ENCODE data around the gene DEFB128.
"Not testable (repeated sequence)": the region's sequence is repeated elsewhere in the genome, so short reads cannot be mapped to it uniquely, and the experiment has no call there.

The DEFB128 gene

GRCh38 chr20:214383-214782 lies 24.9 kb upstream of the DEFB128 start:
- Histone ChIP-seq H3K4me1 (ENCODE audit: control insufficient read depth in 1 of 2, insufficient read depth in 2 of 2, low read length in 2 of 2) (no peaks in the 10 kb centered on the region), H3K36me3 (ENCODE audit: control insufficient read depth in 1 of 2, insufficient read depth in 2 of 2, low read length in 2 of 2) (no peaks in the 10 kb centered on the region), H3K4me3 (ENCODE audit: low read depth in 1 of 2, low read length in 2 of 2) (no peak overlapping the region), H3K9me3 (ENCODE audit: control insufficient read depth in 1 of 2, low read length in 2 of 2) (no peaks in the 10 kb centered on the region), H3K27ac (ENCODE audit: low read length) (no peak overlapping the region), H3K27me3 (ENCODE audit: low read depth, low read length) (peaks cover 4% of the 10 kb centered on the region)

DNA sequence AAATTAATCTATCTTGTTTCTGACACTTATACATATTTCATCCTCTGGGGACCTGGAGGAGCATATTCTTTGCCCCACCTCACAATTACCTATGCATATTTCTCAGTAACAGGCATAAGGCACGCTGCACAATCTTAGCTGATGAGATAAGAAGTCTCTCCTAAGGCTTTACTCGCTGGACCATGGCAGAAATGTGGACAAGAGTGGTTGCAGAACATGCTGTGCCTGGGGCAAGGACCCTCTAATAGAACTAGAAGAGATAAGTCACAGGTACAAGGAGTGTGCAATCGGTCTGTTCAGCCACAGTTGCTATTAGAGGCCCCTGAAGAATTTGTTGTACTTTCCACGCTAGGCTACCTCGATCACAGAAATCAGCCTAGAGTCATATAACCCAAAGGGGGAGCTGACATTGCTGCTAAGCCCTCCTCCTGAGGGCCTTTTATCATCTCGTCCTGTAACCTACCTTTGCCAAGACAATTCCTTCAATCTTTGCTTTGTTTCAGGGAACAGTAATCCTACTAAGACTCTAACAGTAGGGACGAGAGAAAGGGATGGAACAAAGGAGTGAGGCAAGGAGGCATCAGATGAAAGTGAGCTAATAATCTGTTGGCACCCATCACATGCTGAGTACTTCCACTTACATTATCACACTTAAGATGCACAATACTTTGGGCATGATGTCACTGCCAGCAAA lies 21.4 kb upstream of the DEFB128 start:
- no peak overlapping the region for H3K4me3 ChIP-seq (ENCODE audit: low read depth in 1 of 2, low read length in 2 of 2)
- no peaks in the 10 kb centered on the region for H3K36me3 ChIP-seq (ENCODE audit: control insufficient read depth in 1 of 2, insufficient read depth in 2 of 2, low read length in 2 of 2)
- H3K9me3 ChIP-seq (ENCODE audit: control insufficient read depth in 1 of 2, low read length in 2 of 2) = no peaks in the 10 kb centered on the region
- no peaks in the 10 kb centered on the region for H3K27me3 ChIP-seq (ENCODE audit: low read depth, low read length)
- no peaks in the 10 kb centered on the region for H3K4me1 ChIP-seq (ENCODE audit: control insufficient read depth in 1 of 2, insufficient read depth in 2 of 2, low read length in 2 of 2)
- no peak overlapping the region for H3K27ac ChIP-seq (ENCODE audit: low read length)

- Histone ChIP-seq H3K4me1 (ENCODE audit: control insufficient read depth in 1 of 2, insufficient read depth in 2 of 2, low read length in 2 of 2) (no peaks in the 10 kb centered on the region), H3K36me3 (ENCODE audit: control insufficient read depth in 1 of 2, insufficient read depth in 2 of 2, low read length in 2 of 2) (no peaks in the 10 kb centered on the region), H3K27ac (ENCODE audit: low read length) (no peak overlapping the region), H3K9me3 (ENCODE audit: control insufficient read depth in 1 of 2, low read length in 2 of 2) (no peaks in the 10 kb centered on the region), H3K27me3 (ENCODE audit: low read depth, low read length) (no peaks in the 10 kb centered on the region), H3K4me3 (ENCODE audit: low read depth in 1 of 2, low read length in 2 of 2) (no peak overlapping the region)
Observed at GRCh38 chr20:208942-209566, 19.5 kb upstream of the DEFB128 start.

DNA sequence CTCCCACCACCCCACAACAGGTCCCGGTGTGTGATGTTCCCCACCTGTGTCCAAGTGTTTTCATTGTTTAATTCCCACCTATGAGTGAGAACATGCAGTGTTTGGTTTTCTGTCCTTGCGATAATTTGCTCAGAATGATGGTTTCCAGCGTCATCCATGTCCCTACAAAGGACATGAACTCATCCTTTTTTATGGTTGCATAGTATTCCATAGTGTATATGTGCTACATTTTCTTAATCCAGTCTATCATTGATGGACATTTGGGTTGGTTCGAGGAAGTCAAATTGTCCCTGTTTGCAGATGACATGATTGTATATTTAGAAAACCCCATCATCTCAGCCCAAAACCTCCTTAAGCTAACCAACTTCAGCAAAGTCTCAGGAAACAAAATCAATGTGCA lies 14.1 kb upstream of the DEFB128 start:
- not testable (repeated sequence) for H3K4me1 ChIP-seq (ENCODE audit: control insufficient read depth in 1 of 2, insufficient read depth in 2 of 2, low read length in 2 of 2); H3K4me3 ChIP-seq (ENCODE audit: low read depth in 1 of 2, low read length in 2 of 2); H3K9me3 ChIP-seq (ENCODE audit: control insufficient read depth in 1 of 2, low read length in 2 of 2); H3K27ac ChIP-seq (ENCODE audit: low read length); H3K36me3 ChIP-seq (ENCODE audit: control insufficient read depth in 1 of 2, insufficient read depth in 2 of 2, low read length in 2 of 2); H3K27me3 ChIP-seq (ENCODE audit: low read depth, low read length)

DNA sequence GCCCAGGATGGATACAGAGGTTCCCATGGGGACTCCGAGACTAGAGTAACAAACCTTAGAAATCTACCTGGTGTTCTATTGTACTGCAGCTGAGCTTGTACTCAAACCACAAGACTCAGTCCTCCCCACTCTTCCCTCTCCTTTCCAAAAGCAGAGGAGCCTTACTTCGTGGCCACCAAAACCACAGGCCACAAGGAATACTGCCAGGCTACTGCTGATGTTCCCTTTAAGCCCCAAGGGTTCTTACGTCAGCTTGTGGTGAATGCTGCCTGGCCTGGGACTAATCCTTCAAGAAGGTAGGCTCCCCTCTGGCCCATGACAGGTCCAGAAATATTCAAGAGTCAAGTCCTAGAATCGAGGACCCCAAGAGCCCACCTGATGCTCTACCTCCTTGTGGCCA lies 10.5 kb upstream of the DEFB128 start:
- Histone ChIP-seq H3K27ac (ENCODE audit: low read length) (no peak overlapping the region), H3K9me3 (ENCODE audit: control insufficient read depth in 1 of 2, low read length in 2 of 2) (peaks cover 0 to 3% of the 10 kb centered on the region in 2 donors), H3K36me3 (ENCODE audit: control insufficient read depth in 1 of 2, insufficient read depth in 2 of 2, low read length in 2 of 2) (no peaks in the 10 kb centered on the region), H3K4me3 (ENCODE audit: low read depth in 1 of 2, low read length in 2 of 2) (no peak overlapping the region), H3K4me1 (ENCODE audit: control insufficient read depth in 1 of 2, insufficient read depth in 2 of 2, low read length in 2 of 2) (no peaks in the 10 kb centered on the region), H3K27me3 (ENCODE audit: low read depth, low read length) (no peaks in the 10 kb centered on the region)

DNA sequence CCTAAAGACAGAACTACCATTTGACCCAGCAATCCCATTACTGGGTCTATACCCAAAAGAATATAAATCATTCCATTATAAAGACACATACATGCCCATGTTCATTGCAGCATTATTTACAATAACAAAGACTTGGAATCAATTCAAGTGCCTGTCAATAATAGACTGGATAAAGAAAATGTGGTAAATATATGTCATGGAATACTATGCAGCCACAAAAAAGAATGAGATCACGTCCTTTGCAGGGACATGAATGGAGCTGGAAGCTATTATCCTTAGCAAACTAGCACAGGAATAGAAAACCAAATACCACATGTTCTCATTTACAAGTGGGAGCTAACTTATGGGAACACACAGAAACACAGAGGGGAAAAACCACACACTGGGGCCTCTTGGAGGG lies 8.7 kb upstream of the DEFB128 start:
- no peaks in the 10 kb centered on the region for H3K4me1 ChIP-seq (ENCODE audit: control insufficient read depth in 1 of 2, insufficient read depth in 2 of 2, low read length in 2 of 2)
- no peaks in the 10 kb centered on the region for H3K36me3 ChIP-seq (ENCODE audit: control insufficient read depth in 1 of 2, insufficient read depth in 2 of 2, low read length in 2 of 2)
- peaks cover 0 to 3% of the 10 kb centered on the region in 2 donors for H3K9me3 ChIP-seq (ENCODE audit: control insufficient read depth in 1 of 2, low read length in 2 of 2)
- H3K4me3 ChIP-seq (ENCODE audit: low read depth in 1 of 2, low read length in 2 of 2) = no peak overlapping the region
- H3K27me3 ChIP-seq (ENCODE audit: low read depth, low read length) = no peaks in the 10 kb centered on the region
- no peak overlapping the region for H3K27ac ChIP-seq (ENCODE audit: low read length)

GRCh38 chr20:187733-188132 lies 1.8 kb downstream of the DEFB128 start:
- Histone ChIP-seq H3K27me3 (ENCODE audit: low read depth, low read length) (no peaks in the 10 kb centered on the region), H3K4me1 (ENCODE audit: control insufficient read depth in 1 of 2, insufficient read depth in 2 of 2, low read length in 2 of 2) (no peaks in the 10 kb centered on the region), H3K9me3 (ENCODE audit: control insufficient read depth in 1 of 2, low read length in 2 of 2) (peaks cover 0 to 3% of the 10 kb centered on the region in 2 donors), H3K27ac (ENCODE audit: low read length) (no peak overlapping the region), H3K36me3 (ENCODE audit: control insufficient read depth in 1 of 2, insufficient read depth in 2 of 2, low read length in 2 of 2) (no peaks in the 10 kb centered on the region), H3K4me3 (ENCODE audit: low read depth in 1 of 2, low read length in 2 of 2) (no peak overlapping the region)

GRCh38 chr20:184288-184687 lies 5.2 kb downstream of the DEFB128 start:
- H3K27ac ChIP-seq (ENCODE audit: low read length) = no peak overlapping the region
- no peak overlapping the region for H3K4me3 ChIP-seq (ENCODE audit: low read depth in 1 of 2, low read length in 2 of 2)
- no peaks in the 10 kb centered on the region for H3K36me3 ChIP-seq (ENCODE audit: control insufficient read depth in 1 of 2, insufficient read depth in 2 of 2, low read length in 2 of 2)
- no peaks in the 10 kb centered on the region for H3K4me1 ChIP-seq (ENCODE audit: control insufficient read depth in 1 of 2, insufficient read depth in 2 of 2, low read length in 2 of 2)
- no peaks in the 10 kb centered on the region for H3K27me3 ChIP-seq (ENCODE audit: low read depth, low read length)
- H3K9me3 ChIP-seq (ENCODE audit: control insufficient read depth in 1 of 2, low read length in 2 of 2) = peaks cover 0 to 3% of the 10 kb centered on the region in 2 donors

- H3K4me1 ChIP-seq (ENCODE audit: control insufficient read depth in 1 of 2, insufficient read depth in 2 of 2, low read length in 2 of 2) = no peaks in the 10 kb centered on the region
- no peaks in the 10 kb centered on the region for H3K36me3 ChIP-seq (ENCODE audit: control insufficient read depth in 1 of 2, insufficient read depth in 2 of 2, low read length in 2 of 2)
- H3K27ac ChIP-seq (ENCODE audit: low read length) = no peak overlapping the region
Observed at GRCh38 chr20:168876-169275, 20.6 kb downstream of the DEFB128 start.

GRCh38 chr20:164618-165017 lies 24.9 kb downstream of the DEFB128 start:
- Histone ChIP-seq H3K27ac (ENCODE audit: low read length) (no peak overlapping the region), H3K36me3 (ENCODE audit: control insufficient read depth in 1 of 2, insufficient read depth in 2 of 2, low read length in 2 of 2) (no peaks in the 10 kb centered on the region), H3K4me1 (ENCODE audit: control insufficient read depth in 1 of 2, insufficient read depth in 2 of 2, low read length in 2 of 2) (no peaks in the 10 kb centered on the region), H3K4me3 (ENCODE audit: low read depth in 1 of 2, low read length in 2 of 2) (no peak overlapping the region), H3K9me3 (ENCODE audit: control insufficient read depth in 1 of 2, low read length in 2 of 2) (no peaks in the 10 kb centered on the region), H3K27me3 (ENCODE audit: low read depth, low read length) (no peaks in the 10 kb centered on the region)

More at GRCh38 chr20:168876-169275, 20.6 kb downstream of the DEFB128 start:
- no peaks in the 10 kb centered on the region for H3K9me3 ChIP-seq (ENCODE audit: control insufficient read depth in 1 of 2, low read length in 2 of 2)
- H3K4me3 ChIP-seq (ENCODE audit: low read depth in 1 of 2, low read length in 2 of 2) = no peak overlapping the region
- no peaks in the 10 kb centered on the region for H3K27me3 ChIP-seq (ENCODE audit: low read depth, low read length)

GRCh38 chr20:157154-157553 lies 32.4 kb downstream of the DEFB128 start, which contains the start of gene DEFB127:
Gene DEFB127 (plus strand): TSS chr20:157454. CDS start chr20:157545, 91 bp downstream.
- Histone ChIP-seq H3K9me3 (ENCODE audit: control insufficient read depth in 1 of 2, low read length in 2 of 2) (no peaks in the 10 kb centered on the region), H3K27me3 (ENCODE audit: low read depth, low read length) (no peaks in the 10 kb centered on the region), H3K27ac (ENCODE audit: low read length) (no peak within 1 kb of the TSS), H3K36me3 (ENCODE audit: control insufficient read depth in 1 of 2, insufficient read depth in 2 of 2, low read length in 2 of 2) (no peaks in the 10 kb centered on the region), H3K4me1 (ENCODE audit: control insufficient read depth in 1 of 2, insufficient read depth in 2 of 2, low read length in 2 of 2) (no peaks in the 10 kb centered on the region), H3K4me3 (ENCODE audit: low read depth in 1 of 2, low read length in 2 of 2) (no peak within 1 kb of the TSS)

- H3K9me3 ChIP-seq (ENCODE audit: control insufficient read depth in 1 of 2, low read length in 2 of 2) = no peaks in the 10 kb centered on the region
- no peak overlapping the region for H3K27ac ChIP-seq (ENCODE audit: low read length)
- H3K4me3 ChIP-seq (ENCODE audit: low read depth in 1 of 2, low read length in 2 of 2) = no peak overlapping the region
- H3K27me3 ChIP-seq (ENCODE audit: low read depth, low read length) = no peaks in the 10 kb centered on the region
- no peaks in the 10 kb centered on the region for H3K4me1 ChIP-seq (ENCODE audit: control insufficient read depth in 1 of 2, insufficient read depth in 2 of 2, low read length in 2 of 2)
- no peaks in the 10 kb centered on the region for H3K36me3 ChIP-seq (ENCODE audit: control insufficient read depth in 1 of 2, insufficient read depth in 2 of 2, low read length in 2 of 2)
Observed at GRCh38 chr20:152131-152530, 37.4 kb downstream of the DEFB128 start.
